HG02938 (cell line): ENCODE measurements around the gene CTNNA3.
"Not testable (repeated sequence)": the region's sequence is repeated elsewhere in the genome, so short reads cannot be mapped to it uniquely, and the experiment has no call there.

Source experiments
- ATAC-seq: cut with Tn5 transposase; IDR thresholded peaks from one replicate; pipeline ENCODE4 v1.9.1; 2021; ENCODE audit warnings: mild to moderate bottlenecking, moderate library complexity; ENCODE audit not compliant: unreplicated experiment

The CTNNA3 gene

GRCh38 chr10:67606572-67606971 lies 89.4 kb downstream of the CTNNA3 start:
- no peak for ATAC-seq

DNA sequence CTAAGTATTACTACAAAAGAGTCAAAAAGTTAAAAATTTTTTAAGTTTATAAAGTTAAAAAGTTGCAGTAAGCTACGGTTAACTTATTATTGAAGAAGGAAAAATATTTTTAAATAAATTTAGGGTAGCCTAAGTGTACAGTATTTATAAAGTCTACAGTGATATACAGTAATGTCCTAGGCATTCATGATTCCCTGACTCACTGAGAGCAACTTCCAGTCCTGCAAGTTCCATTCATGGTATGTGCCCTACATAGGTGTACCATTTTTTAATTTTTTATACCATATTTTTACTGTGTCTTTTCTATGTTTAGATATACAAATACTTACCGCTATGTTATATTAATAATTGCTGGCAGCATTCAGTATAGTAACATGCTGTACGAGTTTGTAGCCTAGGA lies 92.3 kb downstream of the CTNNA3 start:
- ATAC-seq = no peak

DNA sequence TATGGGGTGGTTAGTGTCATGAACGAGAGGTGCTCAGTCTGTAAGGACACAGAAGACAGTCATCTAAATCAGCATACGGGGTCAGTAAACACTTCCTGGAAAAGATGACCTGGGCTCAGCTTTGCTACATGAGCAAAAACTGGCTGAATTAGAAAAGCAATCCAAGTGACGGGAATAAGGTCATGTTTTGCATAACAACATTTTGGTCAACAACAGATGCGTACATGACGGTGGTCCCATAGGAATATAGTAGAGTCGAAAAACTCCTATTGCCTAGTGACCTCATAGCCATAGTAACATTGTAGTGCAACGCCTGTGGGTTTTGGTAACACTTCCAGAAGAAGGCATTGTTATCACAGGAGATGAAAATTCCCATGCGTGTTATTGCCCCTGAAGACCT lies 92.9 kb downstream of the CTNNA3 start:
- no peak for ATAC-seq

DNA sequence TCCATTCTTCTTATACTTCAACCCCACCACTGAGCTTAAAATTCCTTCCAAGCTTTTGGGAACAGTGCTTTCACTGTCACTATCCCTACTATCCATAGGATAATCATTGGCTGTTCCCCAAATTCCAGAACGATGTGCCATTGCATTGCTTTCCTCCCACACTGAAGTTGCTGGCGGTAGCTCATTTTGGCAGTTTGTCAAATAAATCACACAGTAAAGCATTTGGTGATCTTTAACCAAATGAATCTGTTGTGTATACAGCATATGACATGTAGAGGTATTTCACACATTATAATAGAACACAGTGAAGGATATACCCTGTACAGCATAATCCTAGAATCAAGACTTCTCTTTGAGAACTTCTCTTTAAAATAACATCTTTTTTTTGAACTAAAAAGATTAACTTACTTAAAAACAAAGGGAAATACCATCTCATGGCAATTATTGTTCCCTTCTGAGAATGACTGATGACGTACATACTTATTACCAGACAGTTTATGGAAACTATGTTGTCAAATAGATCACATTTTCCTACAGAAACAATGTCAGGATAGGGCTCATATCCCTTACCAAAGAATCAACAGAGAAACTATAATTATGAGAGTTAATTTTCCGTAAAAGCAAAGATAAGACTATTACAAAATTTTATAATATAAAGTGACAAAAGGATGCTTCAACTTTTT lies 93.6 kb downstream of the CTNNA3 start:
- no peak for ATAC-seq

DNA sequence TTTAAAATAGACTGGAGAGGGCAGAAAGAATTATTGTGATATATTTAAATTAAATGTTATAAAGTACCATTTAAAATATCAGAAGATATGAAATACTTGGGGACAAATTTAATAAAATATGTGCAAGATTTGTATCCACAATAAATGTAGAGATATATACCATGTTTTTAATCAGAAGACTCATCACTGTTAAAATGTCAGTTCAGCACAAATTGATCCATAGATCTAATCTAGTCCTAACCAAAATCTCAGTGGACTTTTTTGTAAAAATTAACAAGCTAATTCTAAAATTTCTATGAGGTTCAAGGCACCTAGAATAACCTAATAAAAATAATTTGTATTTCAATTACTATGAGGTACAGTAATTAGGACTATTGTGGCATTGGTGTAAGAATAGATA lies 96.4 kb downstream of the CTNNA3 start:
- no peak for ATAC-seq

DNA sequence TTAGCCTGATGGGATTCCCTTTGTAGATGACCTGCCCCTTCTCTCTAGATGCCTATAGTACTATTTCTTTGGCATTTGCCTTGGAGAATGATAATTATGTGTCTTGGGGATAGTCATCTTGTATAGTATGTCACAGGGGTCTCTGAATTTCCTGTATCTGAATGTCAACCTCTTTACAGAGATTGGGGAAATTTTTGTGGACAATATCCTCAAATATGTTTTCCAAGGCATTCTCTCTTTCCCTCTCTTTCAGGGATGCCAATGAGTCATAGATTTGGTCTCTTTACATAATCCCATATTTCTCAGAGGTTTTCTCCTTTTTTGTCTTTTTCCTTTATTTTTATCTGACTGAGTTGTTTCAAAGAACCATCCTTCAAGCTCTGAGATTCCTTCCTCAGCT lies 99.4 kb downstream of the CTNNA3 start:
- no peak for ATAC-seq

DNA sequence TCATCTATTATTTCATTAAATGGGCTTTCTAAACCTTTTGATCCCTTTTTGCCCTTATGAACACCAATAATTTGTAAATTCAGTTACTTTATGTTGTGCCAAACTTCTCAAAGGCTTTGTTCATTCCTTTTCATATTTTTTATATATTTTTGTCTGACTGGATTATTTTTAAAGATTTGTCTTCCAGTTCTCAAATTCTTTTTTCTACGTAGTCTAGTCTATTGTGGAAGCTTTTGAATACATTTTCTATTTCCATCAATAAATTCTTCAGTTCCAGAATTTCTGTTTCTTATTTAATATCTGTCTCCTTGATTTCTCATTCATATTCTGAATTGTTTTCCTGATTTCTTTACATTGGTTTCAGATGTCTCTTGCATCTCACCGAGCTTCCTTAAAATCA lies 108.2 kb downstream of the CTNNA3 start:
- no peak for ATAC-seq

DNA sequence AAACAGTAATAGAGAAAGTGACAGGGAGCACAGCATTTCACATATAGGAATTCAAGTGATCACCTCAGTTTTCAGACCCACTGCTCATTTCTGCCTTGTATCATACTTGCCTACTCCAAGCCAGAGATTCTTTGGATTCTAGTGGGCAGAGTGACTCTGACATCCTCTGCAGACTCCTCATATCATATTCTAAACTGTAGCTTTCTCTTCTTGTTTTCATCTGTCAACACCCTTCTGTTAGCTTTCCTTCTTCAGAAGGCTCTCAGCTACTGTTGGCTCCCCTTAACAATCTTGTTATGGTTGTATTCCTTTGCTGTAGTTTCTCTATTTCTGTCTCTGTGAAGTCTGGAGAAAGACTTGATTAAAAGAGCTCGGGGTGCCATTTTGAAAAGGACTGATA lies 120.5 kb downstream of the CTNNA3 start:
- ATAC-seq = no peak

DNA sequence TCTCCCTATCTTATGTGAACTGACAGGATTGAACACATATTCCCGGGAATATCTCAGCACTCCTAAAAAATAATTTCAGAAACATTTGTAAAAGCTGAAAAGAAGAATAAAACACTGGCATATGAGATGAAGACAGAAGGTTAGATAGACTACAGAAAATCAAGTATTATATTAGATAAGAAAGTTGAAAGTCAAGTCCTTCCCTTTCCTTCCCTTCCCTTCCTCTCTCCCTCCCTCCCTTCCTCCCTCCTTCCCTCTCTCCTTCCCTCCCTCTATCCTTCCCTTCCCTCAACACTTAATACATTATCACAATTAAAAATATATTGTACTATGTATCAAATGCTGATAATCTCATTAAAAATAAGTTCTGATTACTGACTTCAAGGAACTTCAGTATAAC lies 122.5 kb downstream of the CTNNA3 start:
- no peak for ATAC-seq

DNA sequence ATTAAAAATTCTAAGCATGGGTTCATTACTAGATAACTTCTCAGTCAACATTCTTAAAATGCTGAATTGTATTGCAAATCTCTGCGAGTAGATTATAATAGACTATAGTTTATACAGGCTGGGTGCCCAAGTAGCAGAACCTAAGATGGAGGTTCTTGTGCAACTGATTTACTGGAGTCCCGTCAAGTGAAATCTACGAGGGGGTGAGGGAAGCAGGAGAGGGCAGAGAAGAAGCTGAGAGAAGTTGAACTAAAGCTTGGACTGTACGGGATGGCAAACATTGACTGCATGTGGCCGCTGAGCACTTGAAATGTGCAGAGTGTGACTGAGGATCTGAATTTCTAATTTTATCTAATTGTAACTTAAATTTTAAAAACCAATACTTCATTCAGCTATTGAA lies 124.5 kb downstream of the CTNNA3 start:
- ATAC-seq = no peak

DNA sequence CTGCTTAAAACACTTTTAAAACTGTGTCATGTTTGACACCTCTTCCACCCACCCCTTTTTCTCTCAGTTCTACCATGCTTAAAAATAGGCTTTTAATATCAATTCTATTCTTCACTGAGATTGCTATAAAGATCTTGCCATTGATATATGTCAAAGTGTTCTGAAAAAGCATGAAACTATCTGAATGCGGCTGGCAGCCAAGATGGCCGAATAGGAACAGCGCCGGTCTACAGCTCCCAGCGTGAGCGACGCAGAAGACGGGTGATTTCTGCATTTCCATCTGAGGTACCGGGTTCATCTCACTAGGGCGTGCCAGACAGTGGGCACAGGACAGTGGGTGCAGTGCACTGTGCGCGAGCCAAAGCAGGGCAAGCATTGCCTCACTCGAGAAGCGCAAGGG lies 137.7 kb downstream of the CTNNA3 start:
- ATAC-seq = not testable (repeated sequence)

DNA sequence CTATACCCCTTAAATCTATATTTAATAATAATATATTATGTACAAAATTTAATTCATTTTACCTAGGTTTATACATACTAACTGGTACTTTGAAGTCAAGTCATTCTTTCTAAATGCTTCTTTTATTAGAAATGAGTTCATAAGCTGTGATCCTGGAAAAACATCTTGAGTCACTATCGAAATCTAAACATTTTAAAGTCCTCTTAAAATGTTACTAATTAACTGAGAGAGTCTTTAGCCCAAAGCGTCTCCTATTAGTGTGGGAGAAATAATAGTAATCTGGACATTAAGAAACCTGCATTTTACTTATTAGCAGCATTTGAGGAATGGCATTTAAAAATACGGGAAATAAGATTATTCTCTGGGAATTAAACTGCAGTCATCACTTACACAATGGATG lies 142.7 kb downstream of the CTNNA3 start:
- no peak for ATAC-seq

DNA sequence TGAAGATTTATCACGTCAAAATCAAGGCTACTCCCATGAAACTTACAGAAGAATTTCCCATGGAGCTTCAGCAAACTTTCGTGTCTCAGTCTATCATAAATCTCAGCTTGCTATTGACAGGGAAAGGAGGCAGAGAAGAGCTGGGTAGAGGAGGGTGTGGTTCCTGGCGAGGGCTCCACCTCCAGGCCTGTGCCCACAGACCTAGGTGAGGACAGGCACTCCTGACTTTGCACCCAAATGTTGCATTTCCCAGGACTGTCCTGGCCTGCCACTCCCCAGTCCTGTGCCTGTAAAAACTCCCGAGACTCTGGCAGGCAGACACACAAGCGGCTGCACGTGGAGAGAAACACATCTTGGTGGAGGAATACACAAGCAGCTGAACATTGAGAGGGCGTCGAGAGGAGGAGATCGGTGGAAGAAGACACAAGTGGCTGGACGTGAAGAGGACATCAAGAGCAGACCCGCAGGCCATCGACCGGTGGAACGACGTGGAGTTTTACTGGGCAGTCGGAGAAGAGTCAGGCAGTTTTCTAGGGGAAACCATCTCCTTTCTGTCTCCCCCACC lies 145.1 kb downstream of the CTNNA3 start:
- ATAC-seq = no peak

- ATAC-seq = no peak
Observed at GRCh38 chr10:67550046-67550445, 145.9 kb downstream of the CTNNA3 start.

- no peak for ATAC-seq
Observed at GRCh38 chr10:67549390-67549789, 146.6 kb downstream of the CTNNA3 start.

- no peak for ATAC-seq
Observed at GRCh38 chr10:67541411-67541810, 154.6 kb downstream of the CTNNA3 start.

DNA sequence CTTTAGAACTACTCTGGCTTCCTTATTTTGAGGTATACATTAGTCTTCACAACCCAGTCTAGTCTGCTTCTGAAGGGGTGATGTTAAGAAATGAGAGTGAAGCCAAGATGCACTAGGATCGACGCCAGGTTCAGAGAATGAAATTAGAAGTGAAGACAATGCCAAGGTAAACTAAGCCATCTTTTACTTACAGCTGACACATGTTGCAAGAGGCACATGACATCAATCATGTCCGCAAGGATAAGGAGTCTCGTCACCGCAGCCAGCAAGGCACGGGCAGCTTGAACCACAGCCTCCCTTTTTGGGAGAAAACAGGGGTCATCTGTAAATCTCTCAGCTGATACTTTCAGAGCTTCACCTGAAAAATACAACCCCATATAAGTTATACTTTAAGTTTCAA lies 156.7 kb downstream of the CTNNA3 start:
- no peak for ATAC-seq

GRCh38 chr10:67537906-67538305 lies 158.1 kb downstream of the CTNNA3 start:
- no peak for ATAC-seq

GRCh38 chr10:67533376-67533775 lies 162.6 kb downstream of the CTNNA3 start:
- ATAC-seq = no peak

DNA sequence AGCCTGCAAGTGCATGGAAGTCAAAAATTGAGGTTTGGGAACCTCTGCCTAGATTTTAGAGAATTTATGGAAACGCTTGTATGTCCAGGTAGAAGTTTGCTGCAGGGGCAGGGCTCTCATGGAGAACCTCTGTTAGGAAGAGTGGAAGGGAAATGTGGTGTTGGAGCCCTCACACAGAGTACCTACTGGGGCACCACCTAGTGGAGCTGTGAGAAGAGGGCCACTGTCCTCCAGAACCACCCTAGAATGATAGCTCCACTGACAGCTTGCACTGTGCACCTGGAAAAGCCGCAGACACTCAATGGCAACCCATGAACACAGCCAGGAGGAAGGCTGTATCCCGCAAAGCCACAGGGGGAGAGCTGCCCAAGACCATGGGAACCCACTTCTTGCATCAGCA lies 165.0 kb downstream of the CTNNA3 start:
- ATAC-seq = not testable (repeated sequence)

- no peak for ATAC-seq
Observed at GRCh38 chr10:67527351-67527750, 168.6 kb downstream of the CTNNA3 start.

DNA sequence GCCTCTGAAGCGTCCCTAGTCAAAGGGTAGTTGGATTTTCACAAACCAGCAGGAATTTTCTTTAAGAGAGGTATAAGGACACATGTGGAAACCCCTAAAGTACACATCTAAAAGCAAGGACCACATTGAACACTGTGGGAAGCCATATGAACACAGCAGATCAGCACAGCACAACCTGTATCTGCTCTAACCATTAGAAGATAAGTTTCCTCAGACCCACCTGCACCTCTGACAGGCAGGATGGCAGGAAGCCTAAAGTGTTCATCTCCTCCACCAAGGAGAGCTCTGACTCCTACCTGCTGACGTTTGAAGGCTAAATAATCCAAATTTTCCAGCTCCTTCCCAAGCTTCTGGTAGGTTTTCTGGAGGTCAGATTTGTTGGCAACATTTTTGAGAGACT lies 174.4 kb downstream of the CTNNA3 start:
- ATAC-seq = no peak

- peak; percentile 93 for ATAC-seq
Observed at GRCh38 chr10:67520924-67521520, 175.0 kb downstream of the CTNNA3 start.
